K562 (cell line): ENCODE data around the gene CALD1.

Experiments
- CREB1 ChIP-seq, 2 experiments: sonication (generic) in 1 of 2; formaldehyde crosslinking in 1 of 2; IDR thresholded peaks; 2 replicates each; pipeline versions ENCODE4 v1.6.1 to v1.8.0; 2012 to 2022; ENCODE audit warnings: inconsistent platforms in 1 of 2, mild to moderate bottlenecking in 1 of 2, missing genetic modification reagents in 1 of 2, moderate library complexity in 1 of 2
- ESRRA ChIP-seq: fragments of 450-650 bp; IDR thresholded peaks from 2 replicates; pipeline ENCODE4 v1.6.1; 2014; ENCODE audit warnings: low read depth, mild to moderate bottlenecking, moderate library complexity, borderline replicate concordance
- KLF10 ChIP-seq: fragments of 250-450 bp; sonication (Bioruptor Pico); IDR thresholded peaks from 2 replicates; pipeline ENCODE4 v1.6.1; 2021; ENCODE audit warnings: matching md5 sums
- NCOA6 ChIP-seq: fragments of 450-650 bp; IDR thresholded peaks from 2 replicates; pipeline ENCODE4 v1.6.1; 2017; ENCODE audit warnings: mild to moderate bottlenecking
- NR3C1 ChIP-seq: sonication (generic); formaldehyde crosslinking; IDR thresholded peaks from 2 replicates; pipeline ENCODE4 v1.8.1; 2022; ENCODE audit warnings: missing genetic modification reagents
- POLR2A ChIP-seq: fragments of 450-650 bp; conservative IDR thresholded peaks from 2 replicates; pipeline ENCODE4 v1.6.1; 2016
- POLR2AphosphoS2 ChIP-seq: IDR thresholded peaks from 2 replicates; pipeline ENCODE4 v1.6.1; 2012; ENCODE audit warnings: low read length, improper control_type of control experiment
- ZNF644 ChIP-seq: fragments of 200-800 bp; sonication (Bioruptor generic); IDR thresholded peaks from 2 replicates; pipeline ENCODE4 v1.6.1; 2016; ENCODE audit warnings: low read depth, missing genetic modification characterization, missing compliant biosample characterization
- TF ChIP-seq, protein P1 (sequence below): sonication (generic); formaldehyde crosslinking; IDR thresholded peaks from 2 replicates; pipeline ENCODE4 v1.8.0; 2022; ENCODE audit warnings: missing genetic modification reagents, mild to moderate bottlenecking, borderline replicate concordance
- TF ChIP-seq, protein P2 (sequence below): sonication (generic); formaldehyde crosslinking; IDR thresholded peaks from 2 replicates; pipeline ENCODE4 v1.8.1; 2023; ENCODE audit warnings: mild to moderate bottlenecking, missing genetic modification reagents, moderate library complexity
- TF ChIP-seq, protein P3 (sequence below), 3 experiments: IDR thresholded peaks in 2 of 3; conservative IDR thresholded peaks in 1 of 3; 2 replicates each; pipeline ENCODE4 v1.5.1; 2011 to 2012; ENCODE audit warnings: low read length in 3 of 3, mild to moderate bottlenecking in 3 of 3, control low read depth in 2 of 3, improper control_type of control experiment in 1 of 3, inconsistent platforms in 1 of 3, low read depth in 1 of 3, mixed read lengths in 1 of 3, moderate library complexity in 1 of 3; ENCODE audit not compliant: insufficient read depth in 2 of 3
- TF ChIP-seq, protein P4 (sequence below): fragments of 200-800 bp; sonication (Bioruptor generic); IDR thresholded peaks from 2 replicates; pipeline ENCODE4 v1.6.1; 2016; ENCODE audit warnings: missing genetic modification characterization, missing compliant biosample characterization

DNA sequence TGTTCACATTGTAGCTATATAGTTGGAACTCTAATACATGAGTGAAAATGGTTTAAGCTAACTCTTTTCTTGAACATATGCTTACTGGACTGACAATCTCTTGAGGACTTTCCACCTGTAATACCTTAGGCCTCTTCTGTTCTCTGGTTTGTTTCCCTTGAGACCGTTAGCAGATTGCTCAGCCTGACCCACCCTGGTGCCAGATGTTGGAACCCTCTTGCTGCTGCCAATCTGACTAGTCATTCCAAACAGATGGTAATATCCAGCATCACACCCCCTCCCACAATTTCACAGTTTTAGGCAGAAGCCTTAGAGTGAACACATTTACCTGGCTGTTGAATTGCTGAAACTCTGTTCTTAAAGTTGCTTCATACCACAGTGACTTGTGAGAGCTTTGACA is 18.7 kb downstream of the CALD1 start:
- no peak for TF ChIP-seq CREB1 (IDR thresholded peaks at IDR 0.05)
- TF ChIP-seq CREB1 (CRISPR knock-in tag; IDR thresholded peaks at IDR 0.05): no peak
- no peak for TF ChIP-seq ESRRA
- no peak for TF ChIP-seq POLR2A
- TF ChIP-seq, protein P1, sequence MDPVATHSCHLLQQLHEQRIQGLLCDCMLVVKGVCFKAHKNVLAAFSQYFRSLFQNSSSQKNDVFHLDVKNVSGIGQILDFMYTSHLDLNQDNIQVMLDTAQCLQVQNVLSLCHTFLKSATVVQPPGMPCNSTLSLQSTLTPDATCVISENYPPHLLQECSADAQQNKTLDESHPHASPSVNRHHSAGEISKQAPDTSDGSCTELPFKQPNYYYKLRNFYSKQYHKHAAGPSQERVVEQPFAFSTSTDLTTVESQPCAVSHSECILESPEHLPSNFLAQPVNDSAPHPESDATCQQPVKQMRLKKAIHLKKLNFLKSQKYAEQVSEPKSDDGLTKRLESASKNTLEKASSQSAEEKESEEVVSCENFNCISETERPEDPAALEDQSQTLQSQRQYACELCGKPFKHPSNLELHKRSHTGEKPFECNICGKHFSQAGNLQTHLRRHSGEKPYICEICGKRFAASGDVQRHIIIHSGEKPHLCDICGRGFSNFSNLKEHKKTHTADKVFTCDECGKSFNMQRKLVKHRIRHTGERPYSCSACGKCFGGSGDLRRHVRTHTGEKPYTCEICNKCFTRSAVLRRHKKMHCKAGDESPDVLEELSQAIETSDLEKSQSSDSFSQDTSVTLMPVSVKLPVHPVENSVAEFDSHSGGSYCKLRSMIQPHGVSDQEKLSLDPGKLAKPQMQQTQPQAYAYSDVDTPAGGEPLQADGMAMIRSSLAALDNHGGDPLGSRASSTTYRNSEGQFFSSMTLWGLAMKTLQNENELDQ: no peak
- TF ChIP-seq, protein P2, sequence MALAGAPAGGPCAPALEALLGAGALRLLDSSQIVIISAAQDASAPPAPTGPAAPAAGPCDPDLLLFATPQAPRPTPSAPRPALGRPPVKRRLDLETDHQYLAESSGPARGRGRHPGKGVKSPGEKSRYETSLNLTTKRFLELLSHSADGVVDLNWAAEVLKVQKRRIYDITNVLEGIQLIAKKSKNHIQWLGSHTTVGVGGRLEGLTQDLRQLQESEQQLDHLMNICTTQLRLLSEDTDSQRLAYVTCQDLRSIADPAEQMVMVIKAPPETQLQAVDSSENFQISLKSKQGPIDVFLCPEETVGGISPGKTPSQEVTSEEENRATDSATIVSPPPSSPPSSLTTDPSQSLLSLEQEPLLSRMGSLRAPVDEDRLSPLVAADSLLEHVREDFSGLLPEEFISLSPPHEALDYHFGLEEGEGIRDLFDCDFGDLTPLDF (CRISPR knock-in tag): no peak
- no peak for TF ChIP-seq ZNF644 (tag)
- TF ChIP-seq NR3C1: no peak
- TF ChIP-seq POLR2AphosphoS2: no peak
- TF ChIP-seq, protein P3, sequence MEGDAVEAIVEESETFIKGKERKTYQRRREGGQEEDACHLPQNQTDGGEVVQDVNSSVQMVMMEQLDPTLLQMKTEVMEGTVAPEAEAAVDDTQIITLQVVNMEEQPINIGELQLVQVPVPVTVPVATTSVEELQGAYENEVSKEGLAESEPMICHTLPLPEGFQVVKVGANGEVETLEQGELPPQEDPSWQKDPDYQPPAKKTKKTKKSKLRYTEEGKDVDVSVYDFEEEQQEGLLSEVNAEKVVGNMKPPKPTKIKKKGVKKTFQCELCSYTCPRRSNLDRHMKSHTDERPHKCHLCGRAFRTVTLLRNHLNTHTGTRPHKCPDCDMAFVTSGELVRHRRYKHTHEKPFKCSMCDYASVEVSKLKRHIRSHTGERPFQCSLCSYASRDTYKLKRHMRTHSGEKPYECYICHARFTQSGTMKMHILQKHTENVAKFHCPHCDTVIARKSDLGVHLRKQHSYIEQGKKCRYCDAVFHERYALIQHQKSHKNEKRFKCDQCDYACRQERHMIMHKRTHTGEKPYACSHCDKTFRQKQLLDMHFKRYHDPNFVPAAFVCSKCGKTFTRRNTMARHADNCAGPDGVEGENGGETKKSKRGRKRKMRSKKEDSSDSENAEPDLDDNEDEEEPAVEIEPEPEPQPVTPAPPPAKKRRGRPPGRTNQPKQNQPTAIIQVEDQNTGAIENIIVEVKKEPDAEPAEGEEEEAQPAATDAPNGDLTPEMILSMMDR (IDR thresholded peaks at IDR 0.05 in 2 of 3, conservative IDR thresholded peaks at IDR 0.05 in 1 of 3; ENCODE audit: insufficient read depth in 2 of 3, low read depth in 1 of 3, low read length in 3 of 3): no peak
- no peak for TF ChIP-seq KLF10 (CRISPR knock-in tag)
- TF ChIP-seq, protein P4, sequence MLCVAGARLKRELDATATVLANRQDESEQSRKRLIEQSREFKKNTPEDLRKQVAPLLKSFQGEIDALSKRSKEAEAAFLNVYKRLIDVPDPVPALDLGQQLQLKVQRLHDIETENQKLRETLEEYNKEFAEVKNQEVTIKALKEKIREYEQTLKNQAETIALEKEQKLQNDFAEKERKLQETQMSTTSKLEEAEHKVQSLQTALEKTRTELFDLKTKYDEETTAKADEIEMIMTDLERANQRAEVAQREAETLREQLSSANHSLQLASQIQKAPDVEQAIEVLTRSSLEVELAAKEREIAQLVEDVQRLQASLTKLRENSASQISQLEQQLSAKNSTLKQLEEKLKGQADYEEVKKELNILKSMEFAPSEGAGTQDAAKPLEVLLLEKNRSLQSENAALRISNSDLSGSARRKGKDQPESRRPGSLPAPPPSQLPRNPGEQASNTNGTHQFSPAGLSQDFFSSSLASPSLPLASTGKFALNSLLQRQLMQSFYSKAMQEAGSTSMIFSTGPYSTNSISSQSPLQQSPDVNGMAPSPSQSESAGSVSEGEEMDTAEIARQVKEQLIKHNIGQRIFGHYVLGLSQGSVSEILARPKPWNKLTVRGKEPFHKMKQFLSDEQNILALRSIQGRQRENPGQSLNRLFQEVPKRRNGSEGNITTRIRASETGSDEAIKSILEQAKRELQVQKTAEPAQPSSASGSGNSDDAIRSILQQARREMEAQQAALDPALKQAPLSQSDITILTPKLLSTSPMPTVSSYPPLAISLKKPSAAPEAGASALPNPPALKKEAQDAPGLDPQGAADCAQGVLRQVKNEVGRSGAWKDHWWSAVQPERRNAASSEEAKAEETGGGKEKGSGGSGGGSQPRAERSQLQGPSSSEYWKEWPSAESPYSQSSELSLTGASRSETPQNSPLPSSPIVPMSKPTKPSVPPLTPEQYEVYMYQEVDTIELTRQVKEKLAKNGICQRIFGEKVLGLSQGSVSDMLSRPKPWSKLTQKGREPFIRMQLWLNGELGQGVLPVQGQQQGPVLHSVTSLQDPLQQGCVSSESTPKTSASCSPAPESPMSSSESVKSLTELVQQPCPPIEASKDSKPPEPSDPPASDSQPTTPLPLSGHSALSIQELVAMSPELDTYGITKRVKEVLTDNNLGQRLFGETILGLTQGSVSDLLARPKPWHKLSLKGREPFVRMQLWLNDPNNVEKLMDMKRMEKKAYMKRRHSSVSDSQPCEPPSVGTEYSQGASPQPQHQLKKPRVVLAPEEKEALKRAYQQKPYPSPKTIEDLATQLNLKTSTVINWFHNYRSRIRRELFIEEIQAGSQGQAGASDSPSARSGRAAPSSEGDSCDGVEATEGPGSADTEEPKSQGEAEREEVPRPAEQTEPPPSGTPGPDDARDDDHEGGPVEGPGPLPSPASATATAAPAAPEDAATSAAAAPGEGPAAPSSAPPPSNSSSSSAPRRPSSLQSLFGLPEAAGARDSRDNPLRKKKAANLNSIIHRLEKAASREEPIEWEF (CRISPR knock-in tag): no peak
- TF ChIP-seq NCOA6: no peak
